H9 (cell line): ENCODE measurements around the gene GALE. TPM values are rescaled to one million over a fixed set of nuclear protein-coding genes. Genes with fewer than 3 reads are reported as not detected.
"Not testable (repeated sequence)": the region's sequence is repeated elsewhere in the genome, so short reads cannot be mapped to it uniquely, and the experiment has no call there.

Experiments used
- DNase-seq: peaks from one replicate; pipeline ENCODE4 v3.0.0-alpha.2; 2017
- H2AFZ ChIP-seq: one replicate; pipeline ENCODE4 v1.6.1; 2013; ENCODE audit warnings: mild to moderate bottlenecking, low read length, control low read depth, moderate library complexity
- H2AK5ac ChIP-seq: 2 replicates; pipeline ENCODE4 v1.6.1; 2013; ENCODE audit warnings: low read length, control low read depth, mixed read lengths; ENCODE audit not compliant: insufficient read length
- H2BK120ac ChIP-seq: one replicate; pipeline ENCODE4 v1.6.1; 2013; ENCODE audit warnings: low read depth, mild to moderate bottlenecking, low read length, control low read depth, inconsistent platforms; ENCODE audit not compliant: poor library complexity, severe bottlenecking
- H2BK12ac ChIP-seq: 2 replicates; pipeline ENCODE4 v1.6.1; 2013; ENCODE audit warnings: low read length, control low read depth, mixed read lengths, low read depth; ENCODE audit not compliant: insufficient read length
- H2BK15ac ChIP-seq: 2 replicates; pipeline ENCODE4 v1.6.1; 2013; ENCODE audit warnings: low read depth, low read length, control low read depth
- H2BK20ac ChIP-seq: one replicate; pipeline ENCODE4 v1.6.1; 2013; ENCODE audit warnings: low read depth, mild to moderate bottlenecking, low read length, control low read depth, inconsistent platforms; ENCODE audit not compliant: poor library complexity, severe bottlenecking
- H2BK5ac ChIP-seq: 2 replicates; pipeline ENCODE4 v1.6.1; 2013; ENCODE audit warnings: low read length, control low read depth, mixed read lengths; ENCODE audit not compliant: insufficient read length
- H3K14ac ChIP-seq: 2 replicates; pipeline ENCODE4 v1.6.1; 2013; ENCODE audit warnings: low read length, control low read depth; ENCODE audit not compliant: insufficient read depth
- H3K18ac ChIP-seq: 2 replicates; pipeline ENCODE4 v1.6.1; 2013; ENCODE audit warnings: low read depth, mild to moderate bottlenecking, mixed read lengths, low read length, control low read depth; ENCODE audit not compliant: insufficient read length
- H3K23ac ChIP-seq: 2 replicates; pipeline ENCODE4 v1.6.1; 2013; ENCODE audit warnings: low read length, control low read depth, mixed read lengths, low read depth; ENCODE audit not compliant: insufficient read length
- H3K23me2 ChIP-seq: 2 replicates; pipeline ENCODE4 v1.6.1; 2013; ENCODE audit warnings: low read depth, mild to moderate bottlenecking, mixed read lengths, low read length, control low read depth; ENCODE audit not compliant: insufficient read length, poor library complexity, severe bottlenecking
- H3K27ac ChIP-seq: 2 replicates; pipeline ENCODE4 v1.5.1; 2013; ENCODE audit warnings: low read length, control low read depth, mixed read lengths, low read depth; ENCODE audit not compliant: insufficient read length
- H3K27me3 ChIP-seq: 2 replicates; pipeline ENCODE4 v1.6.1; 2013; ENCODE audit warnings: low read length, control low read depth, inconsistent platforms; ENCODE audit not compliant: insufficient read depth
- H3K4ac ChIP-seq: 2 replicates; pipeline ENCODE4 v1.6.1; 2013; ENCODE audit warnings: low read depth, mild to moderate bottlenecking, control low read depth, inconsistent platforms, low read length, moderate library complexity
- H3K4me1 ChIP-seq: 2 replicates; pipeline ENCODE4 v1.6.1; 2013; ENCODE audit warnings: low read length, control low read depth, inconsistent platforms; ENCODE audit not compliant: insufficient read depth
- H3K4me2 ChIP-seq: 2 replicates; pipeline ENCODE4 v1.6.1; 2013; ENCODE audit warnings: low read length, control low read depth, mixed read lengths; ENCODE audit not compliant: insufficient read length, insufficient read depth
- H3K56ac ChIP-seq: 2 replicates; pipeline ENCODE4 v1.6.1; 2013; ENCODE audit warnings: low read depth, mild to moderate bottlenecking, mixed read lengths, low read length, control low read depth; ENCODE audit not compliant: insufficient read length
- H3K79me1 ChIP-seq: 2 replicates; pipeline ENCODE4 v1.6.1; 2013; ENCODE audit warnings: low read depth, mild to moderate bottlenecking, moderate library complexity, low read length, control low read depth, inconsistent platforms; ENCODE audit not compliant: insufficient read depth, poor library complexity, severe bottlenecking
- H3K79me2 ChIP-seq: 2 replicates; pipeline ENCODE4 v1.6.1; 2013; ENCODE audit warnings: low read length, control low read depth, inconsistent platforms; ENCODE audit not compliant: insufficient read depth
- H3K9ac ChIP-seq: 2 replicates; pipeline ENCODE4 v1.6.1; 2013; ENCODE audit warnings: low read length, control low read depth, mixed read lengths; ENCODE audit not compliant: insufficient read length; ENCODE audit errors: extremely low read depth
- H3K9me3 ChIP-seq: one replicate; pipeline ENCODE4 v1.6.1; 2013; ENCODE audit warnings: low read depth, low read length, inconsistent platforms; ENCODE audit not compliant: control insufficient read depth
- H3T11ph ChIP-seq: one replicate; pipeline ENCODE4 v1.6.1; 2013; ENCODE audit warnings: mild to moderate bottlenecking, low read length, control low read depth, inconsistent platforms
- H4K20me1 ChIP-seq: one replicate; pipeline ENCODE4 v1.6.1; 2013; ENCODE audit not compliant: control insufficient read depth, insufficient read length, insufficient read depth
- H4K5ac ChIP-seq: 2 replicates; pipeline ENCODE4 v1.6.1; 2013; ENCODE audit warnings: low read depth, mild to moderate bottlenecking, mixed read lengths, low read length, control low read depth; ENCODE audit not compliant: insufficient read length
- H4K8ac ChIP-seq: replicated peaks from 2 replicates; pipeline ENCODE4 v1.6.1; 2013; ENCODE audit warnings: low read length, control low read depth, mixed read lengths, low read depth; ENCODE audit not compliant: insufficient read length
- H4K91ac ChIP-seq: 2 replicates; pipeline ENCODE4 v1.6.1; 2013; ENCODE audit warnings: low read depth, mild to moderate bottlenecking, moderate library complexity, mixed read lengths, low read length, control low read depth; ENCODE audit not compliant: insufficient read length
- H3K27ac Mint-ChIP-seq, 3 experiments: 2 replicates in 2 of 3; 3 replicates in 1 of 3; pipeline ENCODE4 v1.8.0; 2020 to 2021; ENCODE audit warnings: mixed read lengths in 3 of 3, mild to moderate bottlenecking in 1 of 3, moderate library complexity in 1 of 3
- H3K27me3 Mint-ChIP-seq: 2 replicates; pipeline ENCODE4 v1.8.0; 2021; ENCODE audit warnings: low read depth, mild to moderate bottlenecking, moderate library complexity, mixed read lengths
- H3K36me3 Mint-ChIP-seq, 3 experiments: 2 replicates in 2 of 3; 3 replicates in 1 of 3; pipeline ENCODE4 v1.8.0; 2020 to 2021; ENCODE audit warnings: low read depth in 3 of 3, mixed read lengths in 3 of 3; ENCODE audit not compliant: insufficient read depth in 1 of 3
- H3K4me1 Mint-ChIP-seq, 2 experiments: 2 replicates each; pipeline ENCODE4 v1.8.0; 2020; ENCODE audit warnings: mixed read lengths in 2 of 2
- H3K4me3 Mint-ChIP-seq, 2 experiments: 2 replicates in 1 of 2; 3 replicates in 1 of 2; pipeline ENCODE4 v1.8.0; 2020 to 2021; ENCODE audit warnings: mild to moderate bottlenecking in 2 of 2, mixed read lengths in 2 of 2, moderate library complexity in 1 of 2
- H3K9me3 Mint-ChIP-seq, 2 experiments: 2 replicates in 1 of 2; 3 replicates in 1 of 2; pipeline ENCODE4 v1.8.0; 2020; ENCODE audit warnings: mild to moderate bottlenecking in 2 of 2, mixed read lengths in 2 of 2, moderate library complexity in 1 of 2
- CTCF ChIP-seq: fragments of 200-600 bp; sonication (generic); conservative IDR thresholded peaks from 3 replicates; pipeline ENCODE4 v1.8.0; 2021; ENCODE audit warnings: antibody characterized with exemption, mild to moderate bottlenecking
- WGBS: extraction: QIAGEN DNeasy Blood & Tissue Kit; methylation state at CpG from one replicate; pipeline ENCODE4 v1.1.7; 2013; ENCODE audit warnings: missing lambda C conversion rate, low lambda C conversion rate, mixed read lengths; ENCODE audit not compliant: insufficient read length; ENCODE audit errors: extremely low coverage; 5-methylcytosine and 5-hydroxymethylcytosine counted together
- total RNA-seq: library from RNA; stranded (reverse); gene quantifications from 2 replicates; pipeline ENCODE4 v1.2.1, GENCODE V29; 2021

The GALE gene
- total RNA-seq, 1 experiment from 2014 or later: 36.0 TPM

- no peaks in the 10 kb centered on the region for H3K27me3 Mint-ChIP-seq
These were observed 15.7 kb downstream of the GALE start for GRCh38 chr1:23784846-23785245.

GRCh38 chr1:23783141-23783540, 17.4 kb downstream of the GALE start:
- H2BK120ac ChIP-seq, H4K8ac ChIP-seq, H3K4me1 ChIP-seq, H3K14ac ChIP-seq, H4K20me1 ChIP-seq, H2AFZ ChIP-seq, H2AK5ac ChIP-seq, H2BK20ac ChIP-seq, H4K91ac ChIP-seq, H3K27me3 ChIP-seq, H2BK5ac ChIP-seq, H3K79me1 ChIP-seq, DNase-seq, H3K27ac Mint-ChIP-seq, H3K9ac ChIP-seq, H3K4me3 Mint-ChIP-seq, H2BK12ac ChIP-seq, H3K4me2 ChIP-seq, H2BK15ac ChIP-seq, H4K5ac ChIP-seq, H3K56ac ChIP-seq, H3K18ac ChIP-seq, H3K9me3 ChIP-seq, H3K23ac ChIP-seq, H3K27ac ChIP-seq, H3K4ac ChIP-seq, H3K23me2 ChIP-seq, H3K9me3 Mint-ChIP-seq, H3K27me3 Mint-ChIP-seq, H3T11ph ChIP-seq: not testable (repeated sequence)
- Mint-ChIP-seq H3K36me3 (peaks cover 34 to 65% (median 58%) of the 10 kb centered on the region in 3 experiments), H3K4me1 (peaks cover 9 to 15% of the 10 kb centered on the region in 2 experiments)
- peaks cover 10% of the 10 kb centered on the region; the same call in 1 of the 2 replicates for H3K79me2 ChIP-seq
- no CpG with 5 or more reads among the region's 11 CpGs for WGBS

More at GRCh38 chr1:23784846-23785245, 15.7 kb downstream of the GALE start:
- no peak overlapping the region for H2AK5ac ChIP-seq
- no peak overlapping the region for H3K27ac ChIP-seq
- no peak overlapping the region for H2BK5ac ChIP-seq
- no peak overlapping the region for H2BK15ac ChIP-seq
- peaks cover 34 to 72% (median 56%) of the 10 kb centered on the region in 3 experiments for H3K36me3 Mint-ChIP-seq
- H3K79me2 ChIP-seq: peaks cover 1% of the 10 kb centered on the region; the same call in 1 of the 2 replicates
- no peak overlapping the region for H3K56ac ChIP-seq
- H2BK120ac ChIP-seq: no peak overlapping the region
- no peaks in the 10 kb centered on the region for H4K20me1 ChIP-seq
- no peak overlapping the region for H4K8ac ChIP-seq
- no peak overlapping the region for H3K18ac ChIP-seq
- no peak overlapping the region for H3K14ac ChIP-seq
- DNase-seq: no peak
- H3K9me3 ChIP-seq: no peaks in the 10 kb centered on the region
- no peak overlapping the region for H3K4me3 Mint-ChIP-seq
- H3K4me2 ChIP-seq: no peak overlapping the region
- no peak overlapping the region for H4K91ac ChIP-seq
- no peak overlapping the region for H2AFZ ChIP-seq
- no peak for TF ChIP-seq CTCF
- no peak overlapping the region for H4K5ac ChIP-seq
- H3T11ph ChIP-seq: no peak overlapping the region
- no peaks in the 10 kb centered on the region for H3K9me3 Mint-ChIP-seq
- H3K9ac ChIP-seq: no peak overlapping the region
- H3K4me1 Mint-ChIP-seq: peaks cover 2 to 4% of the 10 kb centered on the region in 2 experiments; a peak in 2 of 4 replicates
- no peak overlapping the region for H2BK12ac ChIP-seq
- no peaks in the 10 kb centered on the region for H3K23me2 ChIP-seq
- H3K79me1 ChIP-seq: peaks cover 4% of the 10 kb centered on the region
- no peak overlapping the region for H3K27ac Mint-ChIP-seq
- no peak overlapping the region for H3K23ac ChIP-seq
- no peaks in the 10 kb centered on the region for H3K27me3 ChIP-seq
- no peak overlapping the region for H2BK20ac ChIP-seq
- H3K4me1 ChIP-seq: no peaks in the 10 kb centered on the region
- H3K4ac ChIP-seq: no peak overlapping the region
- no CpG with 5 or more reads among the region's 4 CpGs for WGBS
